Uterus (tissue), 2 donors: Measurements from ENCODE around the gene ZIC4.

ENCODE experiments used
- POLR2A ChIP-seq, 2 donors: fragments of 450-650 bp; IDR thresholded peaks; one replicate each; pipeline ENCODE4 v1.6.1; 2016; ENCODE audit warnings: antibody characterized with exemption in 2 of 2, mild to moderate bottlenecking in 1 of 2, moderate library complexity in 1 of 2
- TF ChIP-seq, protein P1 (sequence below), 4 experiments: fragments of 200-600 bp in 2 of 4; fragments of 450-650 bp in 2 of 4; sonication (generic) in 2 of 4; IDR thresholded peaks; one replicate each; pipeline ENCODE4 v1.5.1; 2016 to 2019; ENCODE audit warnings: antibody characterized with exemption in 4 of 4, mild to moderate bottlenecking in 2 of 4, moderate library complexity in 1 of 4

DNA sequence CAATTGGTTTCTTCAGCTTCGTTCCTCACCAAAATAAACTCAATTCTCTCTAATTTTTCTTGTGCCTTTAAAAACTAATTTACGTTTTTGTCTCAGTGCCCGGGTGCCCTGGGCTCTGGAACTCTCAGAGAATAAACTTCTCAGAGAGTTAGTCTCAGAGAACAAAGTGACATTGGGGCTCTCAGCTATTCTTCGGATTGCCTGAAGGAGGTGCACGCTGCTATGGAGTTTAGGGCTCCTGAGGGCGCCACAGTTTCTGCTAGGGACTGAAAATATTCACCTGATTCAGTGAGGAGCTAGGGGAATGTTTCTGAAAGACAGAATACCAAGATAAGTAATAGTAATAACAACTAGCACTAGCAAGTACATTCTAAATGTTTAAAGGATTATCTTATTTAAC is 22.7 kb downstream of the ZIC4 start:
- TF ChIP-seq, protein P1, sequence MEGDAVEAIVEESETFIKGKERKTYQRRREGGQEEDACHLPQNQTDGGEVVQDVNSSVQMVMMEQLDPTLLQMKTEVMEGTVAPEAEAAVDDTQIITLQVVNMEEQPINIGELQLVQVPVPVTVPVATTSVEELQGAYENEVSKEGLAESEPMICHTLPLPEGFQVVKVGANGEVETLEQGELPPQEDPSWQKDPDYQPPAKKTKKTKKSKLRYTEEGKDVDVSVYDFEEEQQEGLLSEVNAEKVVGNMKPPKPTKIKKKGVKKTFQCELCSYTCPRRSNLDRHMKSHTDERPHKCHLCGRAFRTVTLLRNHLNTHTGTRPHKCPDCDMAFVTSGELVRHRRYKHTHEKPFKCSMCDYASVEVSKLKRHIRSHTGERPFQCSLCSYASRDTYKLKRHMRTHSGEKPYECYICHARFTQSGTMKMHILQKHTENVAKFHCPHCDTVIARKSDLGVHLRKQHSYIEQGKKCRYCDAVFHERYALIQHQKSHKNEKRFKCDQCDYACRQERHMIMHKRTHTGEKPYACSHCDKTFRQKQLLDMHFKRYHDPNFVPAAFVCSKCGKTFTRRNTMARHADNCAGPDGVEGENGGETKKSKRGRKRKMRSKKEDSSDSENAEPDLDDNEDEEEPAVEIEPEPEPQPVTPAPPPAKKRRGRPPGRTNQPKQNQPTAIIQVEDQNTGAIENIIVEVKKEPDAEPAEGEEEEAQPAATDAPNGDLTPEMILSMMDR (IDR thresholded peaks at IDR 0.05) = no peak
- no peak for TF ChIP-seq POLR2A (IDR thresholded peaks at IDR 0.05)
